ENCODE results near the gene C1QTNF6.

- TF ChIP-seq TOX (CRISPR knock-in tag; IDR thresholded peaks at IDR 0.05; ENCODE audit: borderline replicate concordance) (no peak), CSDC2 (CRISPR knock-in tag; IDR thresholded peaks at IDR 0.05) (no peak)
- TF ChIP-seq, protein P1, sequence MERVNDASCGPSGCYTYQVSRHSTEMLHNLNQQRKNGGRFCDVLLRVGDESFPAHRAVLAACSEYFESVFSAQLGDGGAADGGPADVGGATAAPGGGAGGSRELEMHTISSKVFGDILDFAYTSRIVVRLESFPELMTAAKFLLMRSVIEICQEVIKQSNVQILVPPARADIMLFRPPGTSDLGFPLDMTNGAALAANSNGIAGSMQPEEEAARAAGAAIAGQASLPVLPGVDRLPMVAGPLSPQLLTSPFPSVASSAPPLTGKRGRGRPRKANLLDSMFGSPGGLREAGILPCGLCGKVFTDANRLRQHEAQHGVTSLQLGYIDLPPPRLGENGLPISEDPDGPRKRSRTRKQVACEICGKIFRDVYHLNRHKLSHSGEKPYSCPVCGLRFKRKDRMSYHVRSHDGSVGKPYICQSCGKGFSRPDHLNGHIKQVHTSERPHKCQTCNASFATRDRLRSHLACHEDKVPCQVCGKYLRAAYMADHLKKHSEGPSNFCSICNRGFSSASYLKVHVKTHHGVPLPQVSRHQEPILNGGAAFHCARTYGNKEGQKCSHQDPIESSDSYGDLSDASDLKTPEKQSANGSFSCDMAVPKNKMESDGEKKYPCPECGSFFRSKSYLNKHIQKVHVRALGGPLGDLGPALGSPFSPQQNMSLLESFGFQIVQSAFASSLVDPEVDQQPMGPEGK (CRISPR knock-in tag; IDR thresholded peaks at IDR 0.05; ENCODE audit: borderline replicate concordance) = no peak
These were observed 34.5 kb upstream of the C1QTNF6 start for GRCh38 chr22:37222440-37222971.
